OCI-LY7 (cell line): Measurements from ENCODE around the gene IL11. TPM values are rescaled to one million over a fixed set of nuclear protein-coding genes. Genes with fewer than 3 reads are reported as not detected.

Experiments used
- BruUV-seq: library from RNA; stranded (reverse); fragments of 400-500 nt; replicated peaks from 2 replicates; lab custom pipeline; 2021; lab: Mats Ljungman, UMichigan
- CTCF ChIA-PET: fragments of 300-600 bp; sonication (Branson Sonifier 250); formaldehyde crosslinking; loops from one replicate; lab custom pipeline; 2022; ENCODE audit warnings: antibody characterized with exemption; ENCODE audit not compliant: unreplicated experiment; lab: Charles Lee
- POLR2A ChIA-PET: fragments of 300-600 bp; sonication (Branson Sonifier 250); formaldehyde crosslinking; loops from one replicate; lab custom pipeline; 2022; ENCODE audit warnings: antibody characterized with exemption; lab: Charles Lee
- DNase-seq: peaks from one replicate; pipeline ENCODE4 v3.0.0-alpha.2; 2015; ENCODE audit warnings: low spot score
- H2AFZ ChIP-seq: fragments of 200-600 bp; sonication (generic), shearing (Covaris generic); 2 replicates; pipeline ENCODE4 v1.6.1; 2014; ENCODE audit warnings: mild to moderate bottlenecking, antibody characterized with exemption, low read length, moderate library complexity
- H3K27ac ChIP-seq: fragments of 200-600 bp; sonication (generic); 2 replicates; pipeline ENCODE4 v1.5.1; 2014; ENCODE audit warnings: mixed run types, low read depth, mild to moderate bottlenecking, moderate library complexity, low read length, inconsistent platforms; ENCODE audit not compliant: poor library complexity, severe bottlenecking
- H3K36me3 ChIP-seq: fragments of 200-600 bp; sonication (generic); 2 replicates; pipeline ENCODE4 v1.6.1; 2014; ENCODE audit warnings: mild to moderate bottlenecking, antibody characterized with exemption, low read length, moderate library complexity, mixed read lengths; ENCODE audit not compliant: insufficient read depth
- H3K4me1 ChIP-seq: fragments of 200-600 bp; sonication (generic); 2 replicates; pipeline ENCODE4 v1.5.1; 2014; ENCODE audit warnings: mild to moderate bottlenecking, low read length; ENCODE audit not compliant: insufficient read depth, poor library complexity, severe bottlenecking
- H3K4me2 ChIP-seq: fragments of 200-600 bp; sonication (generic); 2 replicates; pipeline ENCODE4 v1.6.1; 2014; ENCODE audit warnings: mild to moderate bottlenecking, low read length
- H3K4me3 ChIP-seq: fragments of 200-600 bp; sonication (generic); 2 replicates; pipeline ENCODE4 v1.5.1; 2014; ENCODE audit warnings: mild to moderate bottlenecking, low read depth, low read length; ENCODE audit not compliant: poor library complexity, severe bottlenecking
- H3K79me2 ChIP-seq: fragments of 200-600 bp; sonication (generic); 2 replicates; pipeline ENCODE4 v1.6.1; 2016; ENCODE audit warnings: low read depth, mild to moderate bottlenecking, low read length, moderate library complexity, mixed read lengths; ENCODE audit not compliant: insufficient read depth
- H3K9me2 ChIP-seq: fragments of 200-600 bp; sonication (generic); 2 replicates; pipeline ENCODE4 v1.6.1; 2016; ENCODE audit warnings: mild to moderate bottlenecking, low read length, mixed read lengths; ENCODE audit not compliant: insufficient read depth
- H3K9me3 ChIP-seq: fragments of 200-600 bp; sonication (generic); 2 replicates; pipeline ENCODE4 v1.6.1; 2014; ENCODE audit warnings: mild to moderate bottlenecking, mixed run types, low read length, mixed read lengths
- H4K20me1 ChIP-seq: fragments of 200-600 bp; sonication (generic); 2 replicates; pipeline ENCODE4 v1.6.1; 2014; ENCODE audit warnings: mild to moderate bottlenecking, antibody characterized with exemption, low read length, moderate library complexity, mixed read lengths; ENCODE audit not compliant: insufficient read depth
- EZH2phosphoT487 ChIP-seq: fragments of 200-600 bp; sonication (generic); IDR thresholded peaks from 2 replicates; pipeline ENCODE4 v1.6.1; 2018; ENCODE audit warnings: low read depth, borderline replicate concordance, mild to moderate bottlenecking, mixed run types, antibody characterized with exemption, low read length, moderate library complexity, mixed read lengths
- intact Hi-C: fragments of 100-400 bp; cut with micrococcal nuclease; formaldehyde crosslinking; loops from one replicate; pipeline ENCODE4 v1.10.0; 2022; ENCODE audit not compliant: unreplicated experiment
- total RNA-seq, 2 experiments: library from RNA; depleted of rRNA in 1 of 2; stranded (reverse); fragments of >200 nt in 1 of 2; shearing (Covaris generic) in 1 of 2; gene quantifications; 2 replicates each; pipeline ENCODE4 v1.2.3, GENCODE V29; 2014 to 2022
- TF ChIP-seq, protein P1 (sequence below): fragments of 200-600 bp; sonication (generic); conservative IDR thresholded peaks from 2 replicates; pipeline ENCODE4 v1.5.1; 2014; ENCODE audit warnings: mild to moderate bottlenecking, antibody characterized with exemption, low read length, moderate library complexity, mixed read lengths

Gene IL11
- total RNA-seq, 2 experiments from 2014 or later = 0.32 to 0.46 TPM

DNA sequence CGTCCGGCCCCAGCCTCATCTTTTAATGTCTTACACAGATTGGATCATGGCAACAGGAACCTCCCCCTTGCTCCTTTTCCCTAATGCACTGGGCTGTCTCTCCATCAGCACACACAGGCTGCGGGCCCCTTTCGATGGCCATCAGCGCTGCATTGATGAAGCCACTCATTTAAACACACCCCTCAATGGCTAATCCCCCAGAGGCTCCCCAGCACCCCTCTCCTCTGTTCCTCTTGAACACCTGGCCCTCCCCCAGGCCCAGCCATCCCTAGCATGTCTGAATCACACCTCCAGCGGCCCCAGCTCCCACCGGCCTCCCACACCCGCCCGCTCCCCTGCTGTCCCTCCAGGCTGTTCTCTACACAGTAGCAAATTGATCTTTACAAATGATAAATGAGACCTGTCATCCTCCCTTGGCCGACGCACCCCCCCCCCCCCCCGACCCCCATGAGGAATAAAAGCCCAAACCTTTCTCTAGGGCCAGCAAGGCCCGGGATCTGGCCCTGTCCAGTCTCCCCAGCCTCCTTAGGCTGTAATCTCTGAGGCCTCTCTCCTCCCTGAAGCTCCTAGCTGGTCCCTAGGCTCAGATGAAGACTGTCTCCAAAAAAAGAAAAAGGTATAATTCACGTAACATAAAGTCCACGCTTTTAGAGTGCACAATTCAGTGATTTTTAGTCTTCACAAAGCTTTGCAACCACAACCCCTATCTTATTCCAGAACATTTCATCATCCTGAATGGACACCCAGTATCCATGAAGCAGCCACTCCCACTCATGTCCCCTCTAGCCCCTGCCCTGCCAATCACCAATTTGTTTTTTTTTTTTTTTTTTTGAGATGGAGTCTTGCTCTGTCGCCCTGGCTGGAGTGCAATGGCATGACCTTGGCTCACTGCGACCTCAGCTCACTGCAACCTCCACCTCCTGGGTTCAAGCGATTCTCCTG lies 22.8 kb upstream of the IL11 start:
- Histone ChIP-seq H3K9me3 (no peaks in the 10 kb centered on the region), H3K79me2 (peaks cover 9% of the 10 kb centered on the region), H3K36me3 (peaks cover 35% of the 10 kb centered on the region), H3K27ac (no peak overlapping the region), H2AFZ (no peak overlapping the region), H3K4me2 (no peak overlapping the region), H4K20me1 (peaks cover 6% of the 10 kb centered on the region), H3K4me1 (peaks cover 18% of the 10 kb centered on the region), H3K4me3 (no peak overlapping the region), H3K9me2 (no peaks in the 10 kb centered on the region)
- no TSS peak for BruUV-seq
- CTCF ChIA-PET = no interaction called here
- POLR2A ChIA-PET = interaction anchor here (0.7 kb wide), 1 partner anchor 138 kb away, joined by 3 read pairs; no protein-coding TSS in a partner anchor
- no peak for TF ChIP-seq EZH2phosphoT487
- TF ChIP-seq, protein P1, sequence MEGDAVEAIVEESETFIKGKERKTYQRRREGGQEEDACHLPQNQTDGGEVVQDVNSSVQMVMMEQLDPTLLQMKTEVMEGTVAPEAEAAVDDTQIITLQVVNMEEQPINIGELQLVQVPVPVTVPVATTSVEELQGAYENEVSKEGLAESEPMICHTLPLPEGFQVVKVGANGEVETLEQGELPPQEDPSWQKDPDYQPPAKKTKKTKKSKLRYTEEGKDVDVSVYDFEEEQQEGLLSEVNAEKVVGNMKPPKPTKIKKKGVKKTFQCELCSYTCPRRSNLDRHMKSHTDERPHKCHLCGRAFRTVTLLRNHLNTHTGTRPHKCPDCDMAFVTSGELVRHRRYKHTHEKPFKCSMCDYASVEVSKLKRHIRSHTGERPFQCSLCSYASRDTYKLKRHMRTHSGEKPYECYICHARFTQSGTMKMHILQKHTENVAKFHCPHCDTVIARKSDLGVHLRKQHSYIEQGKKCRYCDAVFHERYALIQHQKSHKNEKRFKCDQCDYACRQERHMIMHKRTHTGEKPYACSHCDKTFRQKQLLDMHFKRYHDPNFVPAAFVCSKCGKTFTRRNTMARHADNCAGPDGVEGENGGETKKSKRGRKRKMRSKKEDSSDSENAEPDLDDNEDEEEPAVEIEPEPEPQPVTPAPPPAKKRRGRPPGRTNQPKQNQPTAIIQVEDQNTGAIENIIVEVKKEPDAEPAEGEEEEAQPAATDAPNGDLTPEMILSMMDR = no peak
- no peak for DNase-seq
- intact Hi-C loops = no loop called here

DNA sequence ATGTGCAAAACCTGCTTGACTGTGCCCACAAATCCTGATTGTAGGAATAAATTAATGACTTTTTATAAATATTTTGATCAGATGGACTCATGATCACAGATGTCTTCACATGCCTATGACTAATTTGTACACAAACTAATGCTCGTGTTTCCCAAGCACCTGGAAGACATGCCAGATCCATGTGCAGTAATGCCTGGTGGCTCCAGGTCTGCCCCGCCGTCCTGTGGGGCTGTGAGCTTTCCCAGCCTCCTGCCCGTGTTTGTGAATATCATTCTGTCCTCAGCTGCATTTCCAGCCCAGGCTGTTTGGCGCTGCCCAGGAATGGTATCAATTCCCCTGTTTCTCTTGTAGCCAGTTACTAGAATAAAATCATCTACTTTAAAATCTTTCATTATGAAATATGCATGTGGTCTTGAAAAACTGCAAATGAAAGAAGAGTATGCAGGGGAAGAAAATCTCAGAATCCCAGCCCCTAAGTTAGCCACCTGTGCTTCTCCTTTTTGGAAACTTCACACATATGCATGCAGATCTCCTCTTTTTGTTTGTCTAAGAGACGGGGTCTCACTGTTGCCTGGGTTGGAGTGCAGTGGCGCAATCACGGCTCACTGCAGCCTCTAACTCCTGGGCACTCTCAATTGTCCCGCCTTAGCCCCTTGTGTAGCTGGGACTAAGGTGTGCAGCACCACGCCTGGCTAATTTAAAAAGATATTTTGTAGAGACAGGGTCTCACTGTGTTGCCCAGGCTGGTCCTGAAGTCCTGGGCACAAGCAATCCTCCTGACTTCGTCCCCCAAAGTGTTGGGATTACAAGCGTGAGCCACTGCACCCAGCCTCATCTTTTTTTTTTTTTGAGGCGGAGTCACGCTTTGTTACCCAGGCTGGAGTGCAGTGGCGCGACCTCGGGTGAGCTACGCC lies 21.7 kb upstream of the IL11 start:
- no peaks in the 10 kb centered on the region for H3K9me2 ChIP-seq
- peaks cover 30% of the 10 kb centered on the region for H3K4me1 ChIP-seq
- H4K20me1 ChIP-seq = peaks cover 18% of the 10 kb centered on the region
- intact Hi-C loops = no loop called here
- no peak overlapping the region for H3K4me2 ChIP-seq
- H3K79me2 ChIP-seq = peaks cover 20% of the 10 kb centered on the region
- no peak overlapping the region for H2AFZ ChIP-seq
- BruUV-seq = no TSS peak
- no peak for TF ChIP-seq EZH2phosphoT487
- TF ChIP-seq, protein P1 = no peak
- no peak for DNase-seq
- peaks cover 46% of the 10 kb centered on the region for H3K36me3 ChIP-seq
- no peak overlapping the region for H3K4me3 ChIP-seq
- H3K9me3 ChIP-seq = no peaks in the 10 kb centered on the region
- H3K27ac ChIP-seq = peak overlapping the region; percentile 1
- ChIA-PET CTCF (no interaction called here), POLR2A (interaction anchor here (0.9 kb wide), 1 partner anchor 10 kb away, joined by 3 read pairs; no protein-coding TSS in a partner anchor)
